Activated T-helper 1 cell treated with anti-CD3 and anti-CD28 coated beads, Interleukin-12 subunit alpha, Interleukin-12 subunit beta, Interleukin-2, Interleukin-4 antibody, amounts not matched to agents 30 ng/mL and 10 ng/mL and 1 ng/mL, durations not matched to agents 14 hours and 24 hours and 36 hours (primary cell): ENCODE results near the gene WNT10A. TPM values are rescaled to one million over a fixed set of nuclear protein-coding genes. Genes with fewer than 3 reads are reported as not detected.
"Not testable (repeated sequence)": the region's sequence is repeated elsewhere in the genome, so short reads cannot be mapped to it uniquely, and the experiment has no call there.

Experiments
- DNase-seq: peaks from one replicate; pipeline ENCODE4 v3.0.0; 2021; ENCODE audit warnings: low spot score
- H3K27ac Mint-ChIP-seq: one replicate; pipeline ENCODE4 v1.8.0; 2021; ENCODE audit warnings: mild to moderate bottlenecking, mixed read lengths
- H3K27me3 Mint-ChIP-seq: one replicate; pipeline ENCODE4 v1.8.0; 2022; ENCODE audit warnings: mild to moderate bottlenecking, moderate library complexity, mixed read lengths; ENCODE audit not compliant: insufficient read depth
- H3K36me3 Mint-ChIP-seq: one replicate; pipeline ENCODE4 v1.8.0; 2021; ENCODE audit warnings: low read depth, mixed read lengths
- H3K4me1 Mint-ChIP-seq: one replicate; pipeline ENCODE4 v1.8.0; 2021; ENCODE audit warnings: low read depth, mixed read lengths
- H3K4me3 Mint-ChIP-seq: one replicate; pipeline ENCODE4 v1.8.0; 2021; ENCODE audit warnings: mild to moderate bottlenecking, moderate library complexity, mixed read lengths
- H3K9me3 Mint-ChIP-seq: one replicate; pipeline ENCODE4 v1.8.0; 2021; ENCODE audit warnings: mixed read lengths
- intact Hi-C: fragments of 100-400 bp; cut with micrococcal nuclease; formaldehyde crosslinking; loops from one replicate; pipeline ENCODE4 v1.15.1; 2024
- total RNA-seq: library from RNA; stranded (reverse); gene quantifications from 2 replicates; pipeline ENCODE4 v1.2.3, GENCODE V29; 2022

WNT10A gene
- total RNA-seq, 1 donor from 2014 or later: 0.18 TPM

- intact Hi-C loops: loop anchor here (1.0 to 2.0 kb wide), 4 partner anchors 13 to 236 kb away; partner anchors contain the start of genes RNF25, STK36 and TTLL4
- no peaks in the 10 kb centered on the region for H3K9me3 Mint-ChIP-seq
- peak overlapping the region; percentile 79 for H3K4me3 Mint-ChIP-seq
- H3K4me1 Mint-ChIP-seq: peaks cover 18% of the 10 kb centered on the region
- H3K27ac Mint-ChIP-seq: peak overlapping the region; percentile 78
- peaks cover 28% of the 10 kb centered on the region for H3K27me3 Mint-ChIP-seq
- no peaks in the 10 kb centered on the region for H3K36me3 Mint-ChIP-seq
- DNase-seq: peak; percentile 78
These were observed 28.3 kb downstream of the WNT10A start for GRCh38 chr2:218908721-218909619.

GRCh38 chr2:218910741-218911140 lies 30.1 kb downstream of the WNT10A start:
- Mint-ChIP-seq H3K9me3 (no peaks in the 10 kb centered on the region), H3K4me3 (no peak overlapping the region), H3K36me3 (no peaks in the 10 kb centered on the region), H3K27me3 (peaks cover 27% of the 10 kb centered on the region), H3K27ac (no peak overlapping the region), H3K4me1 (peaks cover 18% of the 10 kb centered on the region)
- intact Hi-C loops: no loop called here
- DNase-seq: no peak

GRCh38 chr2:218920504-218920903 lies 39.9 kb downstream of the WNT10A start:
- Mint-ChIP-seq H3K27me3 (peaks cover 14% of the 10 kb centered on the region), H3K36me3 (no peaks in the 10 kb centered on the region), H3K4me1 (no peaks in the 10 kb centered on the region), H3K9me3 (no peaks in the 10 kb centered on the region), H3K4me3 (no peak overlapping the region), H3K27ac (no peak overlapping the region)
- no peak for DNase-seq
- intact Hi-C loops: no loop called here

GRCh38 chr2:218924757-218925156 lies 44.1 kb downstream of the WNT10A start:
- no peak overlapping the region for H3K27ac Mint-ChIP-seq
- intact Hi-C loops: no loop called here
- H3K36me3 Mint-ChIP-seq: no peaks in the 10 kb centered on the region

GRCh38 chr2:218925434-218925833 lies 44.8 kb downstream of the WNT10A start:
- no peak for DNase-seq
- Mint-ChIP-seq H3K4me3 (no peak overlapping the region), H3K9me3 (no peaks in the 10 kb centered on the region), H3K36me3 (no peaks in the 10 kb centered on the region), H3K4me1 (no peaks in the 10 kb centered on the region), H3K27me3 (peaks cover 15% of the 10 kb centered on the region), H3K27ac (no peak overlapping the region)
- intact Hi-C loops: no loop called here

More at GRCh38 chr2:218924757-218925156, 44.1 kb downstream of the WNT10A start:
- Mint-ChIP-seq H3K9me3 (no peaks in the 10 kb centered on the region), H3K27me3 (peaks cover 15% of the 10 kb centered on the region), H3K4me3 (no peak overlapping the region), H3K4me1 (no peaks in the 10 kb centered on the region)
- no peak for DNase-seq

GRCh38 chr2:218927422-218927821 lies 46.8 kb downstream of the WNT10A start:
- H3K27ac Mint-ChIP-seq: no peak overlapping the region
- peaks cover 10% of the 10 kb centered on the region for H3K27me3 Mint-ChIP-seq
- no peak for DNase-seq
- intact Hi-C loops: no loop called here
- no peaks in the 10 kb centered on the region for H3K36me3 Mint-ChIP-seq
- H3K4me3 Mint-ChIP-seq: no peak overlapping the region
- H3K9me3 Mint-ChIP-seq: no peaks in the 10 kb centered on the region
- H3K4me1 Mint-ChIP-seq: no peaks in the 10 kb centered on the region

GRCh38 chr2:218927876-218928275 lies 47.2 kb downstream of the WNT10A start:
- Mint-ChIP-seq H3K4me1 (no peaks in the 10 kb centered on the region), H3K9me3 (no peaks in the 10 kb centered on the region), H3K27me3 (peaks cover 12% of the 10 kb centered on the region), H3K36me3 (no peaks in the 10 kb centered on the region), H3K27ac (no peak overlapping the region), H3K4me3 (no peak overlapping the region)
- DNase-seq: no peak
- intact Hi-C loops: no loop called here

- intact Hi-C loops, H3K36me3 Mint-ChIP-seq, H3K4me3 Mint-ChIP-seq, DNase-seq, H3K4me1 Mint-ChIP-seq, H3K9me3 Mint-ChIP-seq, H3K27ac Mint-ChIP-seq: not testable (repeated sequence)
- peaks cover 15% of the 10 kb centered on the region for H3K27me3 Mint-ChIP-seq
These were observed 49.8 kb downstream of the WNT10A start for GRCh38 chr2:218930488-218930887.

- H3K27ac Mint-ChIP-seq, intact Hi-C loops, H3K36me3 Mint-ChIP-seq, H3K4me3 Mint-ChIP-seq, H3K4me1 Mint-ChIP-seq, DNase-seq, H3K9me3 Mint-ChIP-seq: not testable (repeated sequence)
- peaks cover 20% of the 10 kb centered on the region for H3K27me3 Mint-ChIP-seq
These were observed 51.1 kb downstream of the WNT10A start for GRCh38 chr2:218931751-218932150.

Other genes starting within 250 kb of the WNT10A start
- gene ZNF142, start 221.2 kb upstream of the WNT10A start, total RNA-seq: 61.8 and 64.4 TPM in 2 replicates
- 85.1 and 85.3 TPM in 2 replicates for gene BCS1L, start 221.2 kb upstream of the WNT10A start, total RNA-seq
- gene RNF25, start 208.8 kb upstream of the WNT10A start, total RNA-seq: 29.1 and 31.6 TPM in 2 replicates
- 15.9 TPM in 2 replicates for gene STK36, start 208.8 kb upstream of the WNT10A start, total RNA-seq
- 70.6 and 78.3 TPM in 2 replicates for gene TTLL4, start 170.0 kb upstream of the WNT10A start, total RNA-seq
- gene CYP27A1, start 98.7 kb upstream of the WNT10A start, total RNA-seq: 0.24 and 0.39 TPM in 2 replicates
- gene PRKAG3, start 49.0 kb upstream of the WNT10A start, total RNA-seq: not detected in 2 replicates
- gene WNT6, start 21.0 kb upstream of the WNT10A start, total RNA-seq: not detected in 2 replicates
- gene CDK5R2, start 78.8 kb downstream of the WNT10A start, total RNA-seq: not detected in 2 replicates
- gene FEV, start 104.3 kb downstream of the WNT10A start, total RNA-seq: not detected in 2 replicates
- gene CRYBA2, start 112.6 kb downstream of the WNT10A start, total RNA-seq: 0.36 TPM in 1 of 2 replicates, not detected in the other
- gene CFAP65, start 160.7 kb downstream of the WNT10A start, total RNA-seq: not detected in 2 replicates
- not detected in 2 replicates for gene IHH, start 180.1 kb downstream of the WNT10A start, total RNA-seq